Vagina (tissue), 2 donors: Measurements from ENCODE around the gene CEBPZOS. TPM values are rescaled to one million over a fixed set of nuclear protein-coding genes. Genes with fewer than 3 reads are reported as not detected.

Experiments
- DNase-seq, 2 donors: peaks; one replicate each; pipeline ENCODE4 v3.0.0-alpha.2; 2017; ENCODE audit errors: extremely low spot score in 2 of 2
- H3K27ac ChIP-seq: fragments of 200-600 bp; sonication (generic); one replicate; pipeline ENCODE4 v1.5.1; 2019
- H3K27me3 ChIP-seq: fragments of 200-600 bp; sonication (generic); one replicate; pipeline ENCODE4 v1.5.1; 2019
- H3K36me3 ChIP-seq, 2 donors: fragments of 200-600 bp; sonication (generic); one replicate each; pipeline ENCODE4 v1.5.1; 2017 to 2019
- H3K4me1 ChIP-seq: fragments of 200-600 bp; sonication (generic); one replicate; pipeline ENCODE4 v1.5.1; 2019
- H3K4me3 ChIP-seq, 2 donors: fragments of 200-600 bp; sonication (generic); 1 replicate in 1 of 2; 2 replicates in 1 of 2; pipeline ENCODE4 v1.5.1; 2016 to 2019
- H3K9me3 ChIP-seq: fragments of 200-600 bp; sonication (generic); one replicate; pipeline ENCODE4 v1.5.1; 2019
- CTCF ChIP-seq, 3 experiments: fragments of 450-650 bp in 2 of 3; fragments of 200-600 bp in 1 of 3; sonication (generic) in 1 of 3; IDR thresholded peaks; one replicate each; pipeline ENCODE4 v1.5.1; 2017 to 2019; ENCODE audit warnings: antibody characterized with exemption in 3 of 3, mild to moderate bottlenecking in 2 of 3, moderate library complexity in 2 of 3
- POLR2A ChIP-seq, 2 donors: fragments of 450-650 bp; IDR thresholded peaks; one replicate each; pipeline ENCODE4 v1.6.1; 2017; ENCODE audit warnings: antibody characterized with exemption in 2 of 2, mild to moderate bottlenecking in 2 of 2, moderate library complexity in 2 of 2
- POLR2AphosphoS5 ChIP-seq, 2 donors: sonication (generic); formaldehyde crosslinking; IDR thresholded peaks; one replicate each; pipeline ENCODE4 v1.9.0; 2017; ENCODE audit warnings: antibody characterized with exemption in 2 of 2, mild to moderate bottlenecking in 2 of 2, low read depth in 1 of 2; ENCODE audit not compliant: insufficient read depth in 1 of 2
- intact Hi-C: fragments of 100-400 bp; cut with DNase I; formaldehyde crosslinking; loops from one replicate; pipeline ENCODE4 v1.15.1; 2023
- total RNA-seq: library from RNA; depleted of rRNA; stranded (reverse); fragments of >200 nt; gene quantifications from one replicate; pipeline ENCODE4 v1.2.3, GENCODE V29; 2016

CEBPZOS gene
- total RNA-seq, 1 donor from 2014 or later, result 23.6 TPM

GRCh38 chr2:37232131-37232933 lies 36.0 kb downstream of the CEBPZOS start:
- Histone ChIP-seq H3K27ac (peak overlapping the region; percentile 84), H3K36me3 (peaks cover 0 to 12% of the 10 kb centered on the region in 2 donors), H3K27me3 (no peaks in the 10 kb centered on the region), H3K9me3 (no peaks in the 10 kb centered on the region), H3K4me1 (peaks cover 35% of the 10 kb centered on the region), H3K4me3 (peak overlapping the region; percentile 78 to 85)
- no peak for TF ChIP-seq POLR2AphosphoS5 (IDR thresholded peaks at IDR 0.05; ENCODE audit: insufficient read depth in 1 of 2, low read depth in 1 of 2)
- TF ChIP-seq POLR2A (IDR thresholded peaks at IDR 0.05), result no peak
- no peak for TF ChIP-seq CTCF (IDR thresholded peaks at IDR 0.05)
- no peak for DNase-seq
- intact Hi-C loops, result no loop called here

- Histone ChIP-seq H3K36me3 (peaks cover 0 to 38% of the 10 kb centered on the region in 2 donors), H3K27me3 (no peaks in the 10 kb centered on the region), H3K27ac (no peak overlapping the region), H3K4me1 (no peaks in the 10 kb centered on the region), H3K4me3 (no peak overlapping the region), H3K9me3 (no peaks in the 10 kb centered on the region)
- intact Hi-C loops, result no loop called here
- no peak for TF ChIP-seq CTCF (IDR thresholded peaks at IDR 0.05)
- TF ChIP-seq POLR2AphosphoS5 (IDR thresholded peaks at IDR 0.05; ENCODE audit: insufficient read depth in 1 of 2, low read depth in 1 of 2), result no peak
- no peak for TF ChIP-seq POLR2A (IDR thresholded peaks at IDR 0.05)
- no peak for DNase-seq
Observed at GRCh38 chr2:37243435-37243834, 47.1 kb downstream of the CEBPZOS start.

- peaks cover 0 to 43% of the 10 kb centered on the region in 2 donors for H3K36me3 ChIP-seq
- intact Hi-C loops, result no loop called here
Observed at GRCh38 chr2:37244017-37244416, 47.7 kb downstream of the CEBPZOS start.

GRCh38 chr2:37244755-37245154 lies 48.5 kb downstream of the CEBPZOS start:
- Histone ChIP-seq H3K27me3 (no peaks in the 10 kb centered on the region), H3K4me1 (no peaks in the 10 kb centered on the region), H3K4me3 (no peak overlapping the region), H3K27ac (no peak overlapping the region), H3K9me3 (no peaks in the 10 kb centered on the region), H3K36me3 (peaks cover 0 to 48% of the 10 kb centered on the region in 2 donors)
- intact Hi-C loops, result no loop called here
- DNase-seq, result no peak
- TF ChIP-seq POLR2AphosphoS5 (IDR thresholded peaks at IDR 0.05; ENCODE audit: insufficient read depth in 1 of 2, low read depth in 1 of 2), result no peak

More at GRCh38 chr2:37244017-37244416, 47.7 kb downstream of the CEBPZOS start:
- TF ChIP-seq POLR2AphosphoS5 (IDR thresholded peaks at IDR 0.05; ENCODE audit: insufficient read depth in 1 of 2, low read depth in 1 of 2), result no peak
- no peak for TF ChIP-seq CTCF (IDR thresholded peaks at IDR 0.05)
- no peak for TF ChIP-seq POLR2A (IDR thresholded peaks at IDR 0.05)
- DNase-seq, result no peak
- no peaks in the 10 kb centered on the region for H3K9me3 ChIP-seq
- H3K4me3 ChIP-seq, result no peak overlapping the region
- H3K27me3 ChIP-seq, result no peaks in the 10 kb centered on the region
- H3K4me1 ChIP-seq, result no peaks in the 10 kb centered on the region
- no peak overlapping the region for H3K27ac ChIP-seq

GRCh38 chr2:37246205-37246604 lies 49.9 kb downstream of the CEBPZOS start:
- no peak for TF ChIP-seq POLR2AphosphoS5 (IDR thresholded peaks at IDR 0.05; ENCODE audit: insufficient read depth in 1 of 2, low read depth in 1 of 2)
- TF ChIP-seq POLR2A (IDR thresholded peaks at IDR 0.05), result no peak
- no peak for TF ChIP-seq CTCF (IDR thresholded peaks at IDR 0.05)
- Histone ChIP-seq H3K27ac (no peak overlapping the region), H3K9me3 (no peaks in the 10 kb centered on the region), H3K4me1 (no peaks in the 10 kb centered on the region), H3K4me3 (no peak overlapping the region), H3K36me3 (peaks cover 0 to 48% of the 10 kb centered on the region in 2 donors), H3K27me3 (no peaks in the 10 kb centered on the region)
- intact Hi-C loops, result no loop called here
- no peak for DNase-seq
